ENCODE measurements around the gene INHBA. TPM values are rescaled to one million over a fixed set of nuclear protein-coding genes. Genes with fewer than 3 reads are reported as not detected.

INHBA gene
- total RNA-seq, 2 donors from 2014 or later, result 0.52 TPM; not detected in 1

- Histone ChIP-seq H3K27ac (no peak overlapping the region), H3K4me1 (peaks cover 5% of the 10 kb centered on the region), H3K27me3 (no peaks in the 10 kb centered on the region), H3K4me3 (no peak overlapping the region), H3K36me3 (replicated peaks in 1 of 2; ENCODE audit: insufficient read depth in 1 of 2, low read depth in 2 of 2) (no peaks in the 10 kb centered on the region), H3K9me3 (no peaks in the 10 kb centered on the region)
- 37 to 49% methylated on average over 10 of the region's 10 CpGs for WGBS, 2 donors
- peak in 1 of 4 donors; percentile 21 for DNase-seq
- TF ChIP-seq CTCF (IDR thresholded peaks at IDR 0.05) (peak in 2 of 7 experiments; percentile 12 to 13), POLR2A (IDR thresholded peaks at IDR 0.05) (no peak)
- no peak for ATAC-seq
- intact Hi-C loops (cut with DNase I), result no loop called here
Observed at GRCh38 chr7:41693150-41693997, 9.5 kb downstream of the INHBA start.

GRCh38 chr7:41692251-41692650 lies 10.6 kb downstream of the INHBA start:
- no peaks in the 10 kb centered on the region for H3K36me3 ChIP-seq (replicated peaks in 1 of 2; ENCODE audit: insufficient read depth in 1 of 2, low read depth in 2 of 2)
- intact Hi-C loops (cut with DNase I), result no loop called here
- no peak overlapping the region for H3K27ac ChIP-seq
- no peaks in the 10 kb centered on the region for H3K27me3 ChIP-seq
- TF ChIP-seq POLR2A (IDR thresholded peaks at IDR 0.05) (no peak), CTCF (IDR thresholded peaks at IDR 0.05) (no peak)
- H3K4me1 ChIP-seq, result peaks cover 5% of the 10 kb centered on the region
- H3K9me3 ChIP-seq, result no peaks in the 10 kb centered on the region
- DNase-seq, result no peak
- WGBS, 2 donors, result 50 to 54% methylated on average over 7 of the region's 7 CpGs
- H3K4me3 ChIP-seq, result no peak overlapping the region
- ATAC-seq, result no peak

GRCh38 chr7:41691286-41692190 lies 11.4 kb downstream of the INHBA start:
- H3K9me3 ChIP-seq, result no peaks in the 10 kb centered on the region
- H3K36me3 ChIP-seq (replicated peaks in 1 of 2; ENCODE audit: insufficient read depth in 1 of 2, low read depth in 2 of 2), result no peaks in the 10 kb centered on the region
- peaks cover 5% of the 10 kb centered on the region for H3K4me1 ChIP-seq
- H3K27ac ChIP-seq, result no peak overlapping the region
- no peak overlapping the region for H3K4me3 ChIP-seq
- WGBS, 2 donors, result 16% methylated on average over 3 of the region's 3 CpGs
- no peaks in the 10 kb centered on the region for H3K27me3 ChIP-seq
- ATAC-seq (no peak), DNase-seq (no peak)
- TF ChIP-seq CTCF (IDR thresholded peaks at IDR 0.05), result no peak
- TF ChIP-seq POLR2A (IDR thresholded peaks at IDR 0.05), result no peak
- intact Hi-C loops (cut with DNase I), result no loop called here

- Histone ChIP-seq H3K9me3 (no peaks in the 10 kb centered on the region), H3K27me3 (no peaks in the 10 kb centered on the region), H3K4me1 (no peaks in the 10 kb centered on the region), H3K4me3 (no peak overlapping the region), H3K36me3 (replicated peaks in 1 of 2; ENCODE audit: insufficient read depth in 1 of 2, low read depth in 2 of 2) (no peaks in the 10 kb centered on the region), H3K27ac (no peak overlapping the region)
- ATAC-seq (no peak), DNase-seq (no peak)
- intact Hi-C loops (cut with DNase I), result no loop called here
- 76 to 78% methylated on average over 15 to 16 of the region's 16 CpGs for WGBS, 2 donors
- no peak for TF ChIP-seq CTCF (IDR thresholded peaks at IDR 0.05)
- no peak for TF ChIP-seq POLR2A (IDR thresholded peaks at IDR 0.05)
Observed at GRCh38 chr7:41689815-41690214, 13.1 kb downstream of the INHBA start.
